HEK293 (cell line): ENCODE data around the gene MYADML2.

Experiments
- CTCF ChIA-PET: fragments of 350-600 bp; formaldehyde crosslinking; extraction: SDS; loops from one replicate; lab custom pipeline; 2021; ENCODE audit warnings: antibody characterized with exemption; lab: Yijun Ruan, JAX
- POLR2A ChIA-PET: fragments of 300-600 bp; formaldehyde crosslinking; extraction: SDS; loops from one replicate; lab custom pipeline; 2020; ENCODE audit warnings: antibody characterized with exemption, inconsistent platforms; lab: Yijun Ruan, JAX
- H3K27ac ChIP-seq: fragments of 200-500 bp; sonication (Bioruptor generic); 2 replicates; pipeline ENCODE4 v1.5.1; 2014; ENCODE audit warnings: low read depth, low read length, control low read depth, inconsistent platforms; ENCODE audit errors: extremely low read depth
- H3K36me3 ChIP-seq, 2 experiments: fragments of 200-500 bp in 1 of 2; sonication (Bioruptor generic) in 1 of 2; 1 replicate in 1 of 2; 2 replicates in 1 of 2; pipeline ENCODE4 v1.5.1; 2014 to 2017; ENCODE audit warnings: inconsistent platforms in 2 of 2, low read length in 2 of 2; ENCODE audit not compliant: control insufficient read depth in 2 of 2, insufficient read depth in 1 of 2
- H3K4me1 ChIP-seq: fragments of 200-500 bp; sonication (Bioruptor generic); 2 replicates; pipeline ENCODE4 v1.5.1; 2014; ENCODE audit warnings: mild to moderate bottlenecking, low read length, inconsistent platforms; ENCODE audit not compliant: control insufficient read depth, insufficient read depth
- H3K4me3 ChIP-seq: 2 replicates; pipeline ENCODE4 v1.5.1; 2011; ENCODE audit warnings: low read depth, mild to moderate bottlenecking, control low read depth, low read length, moderate library complexity
- H3K9me3 ChIP-seq: fragments of 200-500 bp; sonication (Bioruptor generic); 2 replicates; pipeline ENCODE4 v1.5.1; 2014; ENCODE audit warnings: low read depth, low read length, inconsistent platforms; ENCODE audit not compliant: control insufficient read depth, insufficient read depth
- BCL11A ChIP-seq: fragments of 450-650 bp; formaldehyde crosslinking; IDR thresholded peaks from 2 replicates; pipeline ENCODE4 v1.5.1; 2016; ENCODE audit warnings: low read depth, missing biosample characterization, missing genetic modification characterization
- SCRT2 ChIP-seq: fragments of 450-650 bp; formaldehyde crosslinking; IDR thresholded peaks from 2 replicates; pipeline ENCODE4 v1.5.1; 2016; ENCODE audit warnings: missing biosample characterization, missing genetic modification characterization
- ZNF169 ChIP-seq: fragments of 450-650 bp; formaldehyde crosslinking; IDR thresholded peaks from 2 replicates; pipeline ENCODE4 v1.5.1; 2016; ENCODE audit warnings: missing biosample characterization, missing genetic modification characterization
- ZNF664 ChIP-seq: fragments of 450-650 bp; formaldehyde crosslinking; IDR thresholded peaks from 2 replicates; pipeline ENCODE4 v1.5.1; 2016; ENCODE audit warnings: missing biosample characterization, missing genetic modification characterization
- ZNF792 ChIP-seq: fragments of 450-650 bp; formaldehyde crosslinking; IDR thresholded peaks from 2 replicates; pipeline ENCODE4 v1.5.1; 2016; ENCODE audit warnings: missing biosample characterization, missing genetic modification characterization
- TF ChIP-seq, protein P1 (sequence below): fragments of 450-650 bp; formaldehyde crosslinking; IDR thresholded peaks from 2 replicates; pipeline ENCODE4 v1.5.1; 2016; ENCODE audit warnings: missing biosample characterization, missing genetic modification characterization, borderline replicate concordance
- TF ChIP-seq, protein P2 (sequence below): fragments of 450-650 bp; formaldehyde crosslinking; conservative IDR thresholded peaks from 2 replicates; pipeline ENCODE4 v1.5.1; 2016; ENCODE audit warnings: low read depth, missing biosample characterization, missing genetic modification characterization
- TF ChIP-seq, protein P3 (sequence below): sonication (generic); formaldehyde crosslinking; IDR thresholded peaks from 2 replicates; pipeline ENCODE4 v1.8.1; 2022; ENCODE audit warnings: mild to moderate bottlenecking, moderate library complexity, missing genetic modification reagents
- TF ChIP-seq, protein P4 (sequence below): fragments of 450-650 bp; IDR thresholded peaks from 2 replicates; pipeline ENCODE4 v1.5.1; 2018; ENCODE audit warnings: missing biosample characterization, mild to moderate bottlenecking, missing genetic modification characterization
- TF ChIP-seq, protein P5 (sequence below): fragments of 450-650 bp; formaldehyde crosslinking; IDR thresholded peaks from 2 replicates; pipeline ENCODE4 v1.5.1; 2016; ENCODE audit warnings: missing biosample characterization, missing genetic modification characterization

Gene MYADML2

DNA sequence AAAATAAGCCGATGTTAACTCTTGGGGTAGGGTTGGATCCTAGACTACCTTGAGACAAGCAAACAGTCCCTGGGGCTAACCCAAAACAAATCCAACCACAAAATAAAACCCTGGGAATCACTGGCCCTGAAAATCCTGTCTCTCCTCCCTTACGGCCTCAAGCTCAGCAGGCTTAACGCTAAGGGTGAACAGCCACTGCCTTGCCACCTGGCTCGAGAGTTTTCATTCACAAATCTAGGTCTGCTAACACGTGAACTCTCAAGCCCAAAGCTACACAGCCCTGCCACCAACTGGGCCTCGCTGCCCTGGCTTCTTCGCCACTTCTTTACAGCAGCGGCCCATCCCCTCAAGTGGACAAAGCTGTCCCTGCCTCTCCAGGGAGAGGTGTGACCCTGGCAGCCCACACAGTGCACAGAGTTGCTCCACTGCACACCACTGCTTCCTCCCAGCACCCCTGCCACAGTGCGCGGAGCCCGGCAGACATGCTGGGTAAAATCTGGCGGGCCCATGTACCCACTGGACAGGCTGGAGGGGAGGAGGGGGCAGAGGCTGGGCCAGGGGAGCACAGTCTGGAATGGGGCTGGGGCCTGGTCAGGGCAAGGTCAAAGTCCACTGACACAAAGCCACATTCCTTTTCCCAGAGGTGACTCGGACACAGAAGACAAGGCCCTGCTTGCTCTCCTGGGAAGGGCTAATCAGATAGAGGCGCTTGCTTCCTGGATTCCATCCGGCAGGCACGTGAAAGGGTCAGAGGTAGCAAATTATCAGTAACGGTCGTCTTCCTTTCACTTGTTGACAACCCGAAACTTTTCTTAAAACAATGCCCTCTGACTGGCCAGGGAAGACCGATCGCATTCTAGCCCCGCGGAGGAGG, 36.8 kb downstream of the MYADML2 start:
- peaks cover 0 to 74% of the 10 kb centered on the region in 2 experiments; a peak in 1 of 3 replicates for H3K36me3 ChIP-seq
- H3K27ac ChIP-seq = peak overlapping the region; percentile 62; the same call in 1 of the 2 replicates
- POLR2A ChIA-PET = interaction anchor here (0.9 to 1.8 kb wide), 8 partner anchors 9 to 112 kb away, joined by 3 to 6 read pairs (median 3); partner anchors contain the start of genes CENPX, LRRC45 and MCRIP1
- H3K4me1 ChIP-seq = peaks cover 7% of the 10 kb centered on the region
- no peaks in the 10 kb centered on the region for H3K9me3 ChIP-seq
- peak overlapping the region; percentile 52 for H3K4me3 ChIP-seq
- TF ChIP-seq SCRT2 (tag by site-specific recombination) = peak; percentile 76
- TF ChIP-seq, protein P1, sequence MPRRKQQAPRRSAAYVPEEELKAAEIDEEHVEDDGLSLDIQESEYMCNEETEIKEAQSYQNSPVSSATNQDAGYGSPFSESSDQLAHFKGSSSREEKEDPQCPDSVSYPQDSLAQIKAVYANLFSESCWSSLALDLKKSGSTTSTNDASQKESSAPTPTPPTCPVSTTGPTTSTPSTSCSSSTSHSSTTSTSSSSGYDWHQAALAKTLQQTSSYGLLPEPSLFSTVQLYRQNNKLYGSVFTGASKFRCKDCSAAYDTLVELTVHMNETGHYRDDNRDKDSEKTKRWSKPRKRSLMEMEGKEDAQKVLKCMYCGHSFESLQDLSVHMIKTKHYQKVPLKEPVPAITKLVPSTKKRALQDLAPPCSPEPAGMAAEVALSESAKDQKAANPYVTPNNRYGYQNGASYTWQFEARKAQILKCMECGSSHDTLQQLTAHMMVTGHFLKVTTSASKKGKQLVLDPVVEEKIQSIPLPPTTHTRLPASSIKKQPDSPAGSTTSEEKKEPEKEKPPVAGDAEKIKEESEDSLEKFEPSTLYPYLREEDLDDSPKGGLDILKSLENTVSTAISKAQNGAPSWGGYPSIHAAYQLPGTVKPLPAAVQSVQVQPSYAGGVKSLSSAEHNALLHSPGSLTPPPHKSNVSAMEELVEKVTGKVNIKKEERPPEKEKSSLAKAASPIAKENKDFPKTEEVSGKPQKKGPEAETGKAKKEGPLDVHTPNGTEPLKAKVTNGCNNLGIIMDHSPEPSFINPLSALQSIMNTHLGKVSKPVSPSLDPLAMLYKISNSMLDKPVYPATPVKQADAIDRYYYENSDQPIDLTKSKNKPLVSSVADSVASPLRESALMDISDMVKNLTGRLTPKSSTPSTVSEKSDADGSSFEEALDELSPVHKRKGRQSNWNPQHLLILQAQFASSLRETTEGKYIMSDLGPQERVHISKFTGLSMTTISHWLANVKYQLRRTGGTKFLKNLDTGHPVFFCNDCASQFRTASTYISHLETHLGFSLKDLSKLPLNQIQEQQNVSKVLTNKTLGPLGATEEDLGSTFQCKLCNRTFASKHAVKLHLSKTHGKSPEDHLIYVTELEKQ (tag by site-specific recombination) = no peak
- TF ChIP-seq, protein P2, sequence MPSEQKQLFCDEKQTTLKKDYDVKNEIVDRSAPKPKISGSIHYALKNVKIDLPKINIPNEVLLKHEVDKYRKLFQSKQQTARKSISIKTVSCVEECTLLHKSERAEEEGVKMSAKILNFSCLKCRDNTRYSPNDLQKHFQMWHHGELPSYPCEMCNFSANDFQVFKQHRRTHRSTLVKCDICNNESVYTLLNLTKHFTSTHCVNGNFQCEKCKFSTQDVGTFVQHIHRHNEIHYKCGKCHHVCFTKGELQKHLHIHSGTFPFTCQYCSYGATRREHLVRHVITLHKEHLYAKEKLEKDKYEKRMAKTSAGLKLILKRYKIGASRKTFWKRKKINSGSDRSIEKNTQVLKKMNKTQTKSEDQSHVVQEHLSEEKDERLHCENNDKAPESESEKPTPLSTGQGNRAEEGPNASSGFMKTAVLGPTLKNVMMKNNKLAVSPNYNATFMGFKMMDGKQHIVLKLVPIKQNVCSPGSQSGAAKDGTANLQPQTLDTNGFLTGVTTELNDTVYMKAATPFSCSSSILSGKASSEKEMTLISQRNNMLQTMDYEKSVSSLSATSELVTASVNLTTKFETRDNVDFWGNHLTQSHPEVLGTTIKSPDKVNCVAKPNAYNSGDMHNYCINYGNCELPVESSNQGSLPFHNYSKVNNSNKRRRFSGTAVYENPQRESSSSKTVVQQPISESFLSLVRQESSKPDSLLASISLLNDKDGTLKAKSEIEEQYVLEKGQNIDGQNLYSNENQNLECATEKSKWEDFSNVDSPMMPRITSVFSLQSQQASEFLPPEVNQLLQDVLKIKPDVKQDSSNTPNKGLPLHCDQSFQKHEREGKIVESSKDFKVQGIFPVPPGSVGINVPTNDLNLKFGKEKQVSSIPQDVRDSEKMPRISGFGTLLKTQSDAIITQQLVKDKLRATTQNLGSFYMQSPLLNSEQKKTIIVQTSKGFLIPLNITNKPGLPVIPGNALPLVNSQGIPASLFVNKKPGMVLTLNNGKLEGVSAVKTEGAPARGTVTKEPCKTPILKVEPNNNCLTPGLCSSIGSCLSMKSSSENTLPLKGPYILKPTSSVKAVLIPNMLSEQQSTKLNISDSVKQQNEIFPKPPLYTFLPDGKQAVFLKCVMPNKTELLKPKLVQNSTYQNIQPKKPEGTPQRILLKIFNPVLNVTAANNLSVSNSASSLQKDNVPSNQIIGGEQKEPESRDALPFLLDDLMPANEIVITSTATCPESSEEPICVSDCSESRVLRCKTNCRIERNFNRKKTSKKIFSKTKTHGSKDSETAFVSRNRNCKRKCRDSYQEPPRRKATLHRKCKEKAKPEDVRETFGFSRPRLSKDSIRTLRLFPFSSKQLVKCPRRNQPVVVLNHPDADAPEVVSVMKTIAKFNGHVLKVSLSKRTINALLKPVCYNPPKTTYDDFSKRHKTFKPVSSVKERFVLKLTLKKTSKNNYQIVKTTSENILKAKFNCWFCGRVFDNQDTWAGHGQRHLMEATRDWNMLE (tag by site-specific recombination) = no peak
- TF ChIP-seq, protein P3, sequence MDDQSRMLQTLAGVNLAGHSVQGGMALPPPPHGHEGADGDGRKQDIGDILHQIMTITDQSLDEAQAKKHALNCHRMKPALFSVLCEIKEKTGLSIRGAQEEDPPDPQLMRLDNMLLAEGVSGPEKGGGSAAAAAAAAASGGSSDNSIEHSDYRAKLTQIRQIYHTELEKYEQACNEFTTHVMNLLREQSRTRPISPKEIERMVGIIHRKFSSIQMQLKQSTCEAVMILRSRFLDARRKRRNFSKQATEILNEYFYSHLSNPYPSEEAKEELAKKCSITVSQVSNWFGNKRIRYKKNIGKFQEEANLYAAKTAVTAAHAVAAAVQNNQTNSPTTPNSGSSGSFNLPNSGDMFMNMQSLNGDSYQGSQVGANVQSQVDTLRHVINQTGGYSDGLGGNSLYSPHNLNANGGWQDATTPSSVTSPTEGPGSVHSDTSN = 0 out of 2 replicates have a peak, but pooled peaks have one; percentile 11
- TF ChIP-seq, protein P4, sequence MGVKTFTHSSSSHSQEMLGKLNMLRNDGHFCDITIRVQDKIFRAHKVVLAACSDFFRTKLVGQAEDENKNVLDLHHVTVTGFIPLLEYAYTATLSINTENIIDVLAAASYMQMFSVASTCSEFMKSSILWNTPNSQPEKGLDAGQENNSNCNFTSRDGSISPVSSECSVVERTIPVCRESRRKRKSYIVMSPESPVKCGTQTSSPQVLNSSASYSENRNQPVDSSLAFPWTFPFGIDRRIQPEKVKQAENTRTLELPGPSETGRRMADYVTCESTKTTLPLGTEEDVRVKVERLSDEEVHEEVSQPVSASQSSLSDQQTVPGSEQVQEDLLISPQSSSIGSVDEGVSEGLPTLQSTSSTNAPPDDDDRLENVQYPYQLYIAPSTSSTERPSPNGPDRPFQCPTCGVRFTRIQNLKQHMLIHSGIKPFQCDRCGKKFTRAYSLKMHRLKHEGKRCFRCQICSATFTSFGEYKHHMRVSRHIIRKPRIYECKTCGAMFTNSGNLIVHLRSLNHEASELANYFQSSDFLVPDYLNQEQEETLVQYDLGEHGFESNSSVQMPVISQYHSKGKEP = peak; percentile 13; the same call in 1 of the 2 replicates
- TF ChIP-seq ZNF169 (tag by site-specific recombination) = no peak
- TF ChIP-seq ZNF664 (tag by site-specific recombination) = no peak
- TF ChIP-seq, protein P5, sequence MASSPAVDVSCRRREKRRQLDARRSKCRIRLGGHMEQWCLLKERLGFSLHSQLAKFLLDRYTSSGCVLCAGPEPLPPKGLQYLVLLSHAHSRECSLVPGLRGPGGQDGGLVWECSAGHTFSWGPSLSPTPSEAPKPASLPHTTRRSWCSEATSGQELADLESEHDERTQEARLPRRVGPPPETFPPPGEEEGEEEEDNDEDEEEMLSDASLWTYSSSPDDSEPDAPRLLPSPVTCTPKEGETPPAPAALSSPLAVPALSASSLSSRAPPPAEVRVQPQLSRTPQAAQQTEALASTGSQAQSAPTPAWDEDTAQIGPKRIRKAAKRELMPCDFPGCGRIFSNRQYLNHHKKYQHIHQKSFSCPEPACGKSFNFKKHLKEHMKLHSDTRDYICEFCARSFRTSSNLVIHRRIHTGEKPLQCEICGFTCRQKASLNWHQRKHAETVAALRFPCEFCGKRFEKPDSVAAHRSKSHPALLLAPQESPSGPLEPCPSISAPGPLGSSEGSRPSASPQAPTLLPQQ = peak; percentile 9; the same call in 1 of the 2 replicates
- TF ChIP-seq BCL11A = no peak
- no peak for TF ChIP-seq ZNF792 (tag by site-specific recombination)
- CTCF ChIA-PET = interaction anchor here (1.1 kb wide), 1 partner anchor 15 kb away, joined by 3 read pairs; no protein-coding TSS in a partner anchor
